HCT116 (cell line): ENCODE measurements around the gene TNFSF9.

Source experiments
- CEBPB ChIP-seq: IDR thresholded peaks from 2 replicates; pipeline ENCODE4 v1.6.1; 2012; ENCODE audit warnings: low read depth
- CTCF ChIP-seq, 3 experiments: fragments of 200-600 bp in 1 of 3; sonication (generic) in 1 of 3; IDR thresholded peaks in 2 of 3; conservative IDR thresholded peaks in 1 of 3; 2 replicates each; pipeline ENCODE4 v1.5.1; 2012 to 2017; ENCODE audit warnings: low read depth in 2 of 3, low read length in 2 of 3, antibody characterized with exemption in 1 of 3, borderline replicate concordance in 1 of 3, control low read depth in 1 of 3, mild to moderate bottlenecking in 1 of 3, mixed read lengths in 1 of 3, mixed run types in 1 of 3, moderate library complexity in 1 of 3; ENCODE audit not compliant: insufficient read depth in 1 of 3
- EGR1 ChIP-seq: IDR thresholded peaks from 2 replicates; pipeline ENCODE4 v1.6.1; 2012; ENCODE audit warnings: low read depth
- ELF1 ChIP-seq: IDR thresholded peaks from 2 replicates; pipeline ENCODE4 v1.6.1; 2012; ENCODE audit warnings: low read depth, borderline replicate concordance
- EZH2phosphoT487 ChIP-seq: fragments of 200-600 bp; IDR thresholded peaks from 2 replicates; pipeline ENCODE4 v1.6.1; 2018; ENCODE audit warnings: antibody characterized with exemption, borderline replicate concordance
- MAX ChIP-seq: IDR thresholded peaks from 2 replicates; pipeline ENCODE4 v1.6.1; 2012
- POLR2A ChIP-seq: IDR thresholded peaks from 2 replicates; pipeline ENCODE4 v1.7.0; 2011; ENCODE audit warnings: borderline replicate concordance; ENCODE audit not compliant: insufficient read depth, insufficient read length; ENCODE audit errors: extremely low read depth
- POLR2AphosphoS5 ChIP-seq: IDR thresholded peaks from 2 replicates; pipeline ENCODE4 v1.6.1; 2011; ENCODE audit warnings: mild to moderate bottlenecking, low read depth, low read length, moderate library complexity
- REST ChIP-seq: IDR thresholded peaks from 2 replicates; pipeline ENCODE4 v1.6.1; 2012; ENCODE audit warnings: low read depth
- SP1 ChIP-seq: IDR thresholded peaks from 2 replicates; pipeline ENCODE4 v1.6.1; 2012; ENCODE audit warnings: low read depth
- YY1 ChIP-seq: IDR thresholded peaks from 2 replicates; pipeline ENCODE4 v1.6.1; 2011; ENCODE audit warnings: low read length, low read depth, moderate library complexity, mild to moderate bottlenecking; ENCODE audit not compliant: insufficient replicate concordance; ENCODE audit errors: extremely low read depth
- ZFX ChIP-seq: fragments of 450-650 bp; IDR thresholded peaks from 2 replicates; pipeline ENCODE4 v1.6.1; 2017
- ZNF274 ChIP-seq: fragments of 200-500 bp; sonication (Bioruptor generic); IDR thresholded peaks from 2 replicates; pipeline ENCODE4 v1.6.1; 2014; ENCODE audit warnings: mild to moderate bottlenecking, low read depth, low read length, inconsistent platforms

- TF ChIP-seq ZFX (no peak), MAX (no peak), SP1 (no peak), EZH2phosphoT487 (no peak), CTCF (IDR thresholded peaks at IDR 0.05 in 2 of 3, conservative IDR thresholded peaks at IDR 0.05 in 1 of 3; ENCODE audit: borderline replicate concordance in 1 of 3, insufficient read depth in 1 of 3, low read depth in 2 of 3, low read length in 2 of 3) (no peak), REST (no peak), CEBPB (no peak), YY1 (no peak), POLR2A (no peak), POLR2AphosphoS5 (no peak), ELF1 (no peak), ZNF274 (no peak), EGR1 (no peak)
These were observed 41.4 kb upstream of the TNFSF9 start for GRCh38 chr19:6489278-6490061.
